ENCODE measurements around the gene CDKL1.
"Not testable (repeated sequence)": the region's sequence is repeated elsewhere in the genome, so short reads cannot be mapped to it uniquely, and the experiment has no call there.

Gene CDKL1

GRCh38 chr14:50340963-50341362 lies 55.7 kb downstream of the CDKL1 start:
- DNase-seq (ENCODE audit: low read depth) = no peak
- no peak overlapping the region for H3K4me3 ChIP-seq (ENCODE audit: low read depth, low read length)

- no peak for DNase-seq (ENCODE audit: low read depth)
- H3K4me3 ChIP-seq (ENCODE audit: low read depth, low read length) = no peak overlapping the region
Observed at GRCh38 chr14:50340045-50340444, 56.6 kb downstream of the CDKL1 start.

- DNase-seq (ENCODE audit: low read depth) = no peak
- H3K4me3 ChIP-seq (ENCODE audit: low read depth, low read length) = no peak overlapping the region
Observed at GRCh38 chr14:50339178-50339804, 57.4 kb downstream of the CDKL1 start.

GRCh38 chr14:50338587-50338986 lies 58.1 kb downstream of the CDKL1 start:
- H3K4me3 ChIP-seq (ENCODE audit: low read depth, low read length) = no peak overlapping the region
- no peak for DNase-seq (ENCODE audit: low read depth)

- no peak for DNase-seq (ENCODE audit: low read depth)
- H3K4me3 ChIP-seq (ENCODE audit: low read depth, low read length) = no peak overlapping the region
Observed at GRCh38 chr14:50335989-50336824, 60.5 kb downstream of the CDKL1 start.

GRCh38 chr14:50335389-50335788 lies 61.3 kb downstream of the CDKL1 start:
- DNase-seq (ENCODE audit: low read depth) = no peak
- H3K4me3 ChIP-seq (ENCODE audit: low read depth, low read length) = no peak overlapping the region

GRCh38 chr14:50334211-50334610 lies 62.5 kb downstream of the CDKL1 start:
- no peak for DNase-seq (ENCODE audit: low read depth)
- H3K4me3 ChIP-seq (ENCODE audit: low read depth, low read length) = no peak overlapping the region

GRCh38 chr14:50333014-50333509 lies 63.6 kb downstream of the CDKL1 start:
- peak; percentile 93 for DNase-seq (ENCODE audit: low read depth)
- no peak overlapping the region for H3K4me3 ChIP-seq (ENCODE audit: low read depth, low read length)

GRCh38 chr14:50331596-50331995 lies 65.1 kb downstream of the CDKL1 start:
- no peak for DNase-seq (ENCODE audit: low read depth)
- H3K4me3 ChIP-seq (ENCODE audit: low read depth, low read length) = no peak overlapping the region

GRCh38 chr14:50321009-50321660 lies 75.5 kb downstream of the CDKL1 start:
- peak overlapping the region; percentile 20 for H3K4me3 ChIP-seq (ENCODE audit: low read depth, low read length)
- DNase-seq (ENCODE audit: low read depth) = peak; percentile 90

- no peak overlapping the region for H3K4me3 ChIP-seq (ENCODE audit: low read depth, low read length)
- DNase-seq (ENCODE audit: low read depth) = peak; percentile 39
Observed at GRCh38 chr14:50320283-50320682, 76.4 kb downstream of the CDKL1 start.

GRCh38 chr14:50319721-50320120 lies 77.0 kb downstream of the CDKL1 start:
- DNase-seq (ENCODE audit: low read depth) = no peak
- no peak overlapping the region for H3K4me3 ChIP-seq (ENCODE audit: low read depth, low read length)

GRCh38 chr14:50319293-50319692 lies 77.4 kb downstream of the CDKL1 start:
- no peak for DNase-seq (ENCODE audit: low read depth)
- no peak overlapping the region for H3K4me3 ChIP-seq (ENCODE audit: low read depth, low read length)

- no peak for DNase-seq (ENCODE audit: low read depth)
- no peak overlapping the region for H3K4me3 ChIP-seq (ENCODE audit: low read depth, low read length)
Observed at GRCh38 chr14:50318031-50318626, 78.6 kb downstream of the CDKL1 start.

GRCh38 chr14:50314098-50314497 lies 82.6 kb downstream of the CDKL1 start:
- DNase-seq (ENCODE audit: low read depth); H3K4me3 ChIP-seq (ENCODE audit: low read depth, low read length): not testable (repeated sequence)

GRCh38 chr14:50312734-50313054 lies 84.0 kb downstream of the CDKL1 start:
- peak overlapping the region; percentile 77 for H3K4me3 ChIP-seq (ENCODE audit: low read depth, low read length)
- DNase-seq (ENCODE audit: low read depth) = no peak

GRCh38 chr14:50311972-50312733 lies 84.5 kb downstream of the CDKL1 start, which contains the start of the genes DMAC2L and L2HGDH:
Gene DMAC2L, plus strand, starts transcription at chr14:50312324. Its CDS starts 9,164 bp downstream, at chr14:50321488.
Gene L2HGDH, minus strand, starts transcription at chr14:50312229. Its CDS starts 79 bp downstream, at chr14:50312150.
- H3K4me3 ChIP-seq (ENCODE audit: low read depth, low read length) = peak within 1 kb of the TSS; percentile 77

GRCh38 chr14:50311337-50311971 lies 85.2 kb downstream of the CDKL1 start:
- peak overlapping the region; percentile 77 for H3K4me3 ChIP-seq (ENCODE audit: low read depth, low read length)
- DNase-seq (ENCODE audit: low read depth) = no peak

More at GRCh38 chr14:50311972-50312733, 84.5 kb downstream of the CDKL1 start, which contains the start of the genes DMAC2L and L2HGDH:
- peak; percentile 68 for DNase-seq (ENCODE audit: low read depth)

GRCh38 chr14:50310445-50310844 lies 86.2 kb downstream of the CDKL1 start:
- no peak overlapping the region for H3K4me3 ChIP-seq (ENCODE audit: low read depth, low read length)
- no peak for DNase-seq (ENCODE audit: low read depth)

Data from skeletal muscle cell (primary cell).